Articular chondrocyte of knee joint (primary cell): ENCODE results near the gene KIAA0825. TPM values are rescaled to one million over a fixed set of nuclear protein-coding genes. Genes with fewer than 3 reads are reported as not detected.

Source experiments
- total RNA-seq: library from RNA; depleted of rRNA; stranded (reverse); fragments of >200 nt; gene quantifications from 2 replicates; pipeline ENCODE4 v1.2.3, GENCODE V29; 2012

KIAA0825 gene
- 10.1 and 13.9 TPM in 2 replicates for total RNA-seq

GRCh38 chr5:94618493-94619328, at the start of gene KIAA0825, which contains the start of gene SLF1:
TSS of gene KIAA0825 (minus strand) at chr5:94618604. CDS start at chr5:94537126, 81,478 bp downstream.
TSS of gene SLF1 (plus strand) at chr5:94618669. CDS start at chr5:94628811, 10,142 bp downstream.

Other genes with a start within 250 kb of the KIAA0825 start
- 6.9 and 8.2 TPM in 2 replicates for gene SLF1, start 65 bp upstream of the KIAA0825 start, total RNA-seq